ENCODE results near the gene DHRSX.

The DHRSX gene

GRCh38 chrX:2342874-2343273 lies 157.9 kb downstream of the DHRSX start:
- H3K27me3 ChIP-seq, result no peaks in the 10 kb centered on the region
- no peak overlapping the region for H3K4me3 ChIP-seq (ENCODE audit: low read depth, low read length)
- H3K4me1 ChIP-seq, result no peaks in the 10 kb centered on the region
- TF ChIP-seq CTCF (IDR thresholded peaks at IDR 0.05; ENCODE audit: low read depth, low read length), result no peak
- DNase-seq, result no peak
- H3K36me3 ChIP-seq, result no peaks in the 10 kb centered on the region
- H3K9me3 ChIP-seq, result no peaks in the 10 kb centered on the region

GRCh38 chrX:2342281-2342688 lies 158.5 kb downstream of the DHRSX start:
- Histone ChIP-seq H3K9me3 (no peaks in the 10 kb centered on the region), H3K4me1 (no peaks in the 10 kb centered on the region), H3K27me3 (no peaks in the 10 kb centered on the region), H3K36me3 (no peaks in the 10 kb centered on the region), H3K4me3 (ENCODE audit: low read depth, low read length) (no peak overlapping the region)
- DNase-seq, result no peak
- no peak for TF ChIP-seq CTCF (IDR thresholded peaks at IDR 0.05; ENCODE audit: low read depth, low read length)

GRCh38 chrX:2340991-2341390 lies 159.8 kb downstream of the DHRSX start:
- no peak for DNase-seq
- no peak for TF ChIP-seq CTCF (IDR thresholded peaks at IDR 0.05; ENCODE audit: low read depth, low read length)
- no peaks in the 10 kb centered on the region for H3K4me1 ChIP-seq

GRCh38 chrX:2336181-2336580 lies 164.6 kb downstream of the DHRSX start:
- Histone ChIP-seq H3K4me3 (ENCODE audit: low read depth, low read length) (no peak overlapping the region), H3K9me3 (no peaks in the 10 kb centered on the region), H3K27me3 (no peaks in the 10 kb centered on the region), H3K4me1 (no peaks in the 10 kb centered on the region), H3K36me3 (no peaks in the 10 kb centered on the region)
- no peak for DNase-seq
- no peak for TF ChIP-seq CTCF (IDR thresholded peaks at IDR 0.05; ENCODE audit: low read depth, low read length)

More at GRCh38 chrX:2340991-2341390, 159.8 kb downstream of the DHRSX start:
- Histone ChIP-seq H3K36me3 (no peaks in the 10 kb centered on the region), H3K27me3 (no peaks in the 10 kb centered on the region), H3K4me3 (ENCODE audit: low read depth, low read length) (no peak overlapping the region), H3K9me3 (no peaks in the 10 kb centered on the region)

- H3K36me3 ChIP-seq, result no peaks in the 10 kb centered on the region
- H3K4me1 ChIP-seq, result no peaks in the 10 kb centered on the region
- H3K9me3 ChIP-seq, result no peaks in the 10 kb centered on the region
- DNase-seq, result no peak
- no peaks in the 10 kb centered on the region for H3K27me3 ChIP-seq
- no peak overlapping the region for H3K4me3 ChIP-seq (ENCODE audit: low read depth, low read length)
- no peak for TF ChIP-seq CTCF (IDR thresholded peaks at IDR 0.05; ENCODE audit: low read depth, low read length)
Measured at GRCh38 chrX:2334237-2334636, 166.5 kb downstream of the DHRSX start.

GRCh38 chrX:2332252-2332651 lies 168.5 kb downstream of the DHRSX start:
- Histone ChIP-seq H3K36me3 (no peaks in the 10 kb centered on the region), H3K27me3 (no peaks in the 10 kb centered on the region), H3K4me1 (no peaks in the 10 kb centered on the region), H3K4me3 (ENCODE audit: low read depth, low read length) (no peak overlapping the region), H3K9me3 (no peaks in the 10 kb centered on the region)
- TF ChIP-seq CTCF (IDR thresholded peaks at IDR 0.05; ENCODE audit: low read depth, low read length), result no peak
- DNase-seq, result no peak

Data from BE2C (cell line).